ENCODE results near the gene MCTS1. TPM values are rescaled to one million over a fixed set of nuclear protein-coding genes. Genes with fewer than 3 reads are reported as not detected.

The MCTS1 gene
- total and polyA plus RNA-seq, 9 donors = 11.8 to 46.9 (median 20.6) TPM

DNA sequence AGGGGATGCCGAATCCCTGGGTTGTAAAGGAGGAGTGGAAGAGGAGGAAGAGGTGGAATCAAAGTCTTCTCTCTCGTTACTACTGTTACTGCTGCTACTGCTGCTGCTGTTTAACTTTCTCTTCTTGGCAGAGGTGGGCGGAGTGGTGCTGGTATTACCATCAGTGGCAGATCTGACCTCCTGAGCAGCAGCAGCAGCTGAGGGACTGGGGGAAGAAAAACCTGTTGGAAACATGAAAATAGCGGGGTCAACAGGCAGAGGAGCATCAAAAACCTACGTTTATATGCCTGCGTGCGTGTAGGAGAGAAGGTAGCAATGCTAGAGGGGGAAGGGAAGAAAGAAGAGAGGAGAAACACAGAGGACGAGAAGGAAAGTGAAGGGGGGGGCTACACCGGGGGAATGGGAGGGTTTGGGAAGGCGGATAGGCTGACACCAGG is 43.5 kb upstream of the MCTS1 start:
- 31 to 44% (median 36%) methylated on average over 10 of the region's 10 CpGs for WGBS, 3 donors
- Histone ChIP-seq H3K27me3 (no peaks in the 10 kb centered on the region), H3K9me3 (no peaks in the 10 kb centered on the region), H3K4me1 (ENCODE audit: insufficient read depth) (no peaks in the 10 kb centered on the region), H3K4me3 (peak overlapping the region; percentile 53), H3K36me3 (no peaks in the 10 kb centered on the region), H3K27ac (peak overlapping the region; percentile 98 to 99)
- no peak for DNase-seq
- intact Hi-C loops (cut with DNase I) = loop anchor here in 1 of 4 donors (2.0 kb wide), 1 partner anchor 68 kb away; no protein-coding TSS in a partner anchor
- TF ChIP-seq, protein P1, sequence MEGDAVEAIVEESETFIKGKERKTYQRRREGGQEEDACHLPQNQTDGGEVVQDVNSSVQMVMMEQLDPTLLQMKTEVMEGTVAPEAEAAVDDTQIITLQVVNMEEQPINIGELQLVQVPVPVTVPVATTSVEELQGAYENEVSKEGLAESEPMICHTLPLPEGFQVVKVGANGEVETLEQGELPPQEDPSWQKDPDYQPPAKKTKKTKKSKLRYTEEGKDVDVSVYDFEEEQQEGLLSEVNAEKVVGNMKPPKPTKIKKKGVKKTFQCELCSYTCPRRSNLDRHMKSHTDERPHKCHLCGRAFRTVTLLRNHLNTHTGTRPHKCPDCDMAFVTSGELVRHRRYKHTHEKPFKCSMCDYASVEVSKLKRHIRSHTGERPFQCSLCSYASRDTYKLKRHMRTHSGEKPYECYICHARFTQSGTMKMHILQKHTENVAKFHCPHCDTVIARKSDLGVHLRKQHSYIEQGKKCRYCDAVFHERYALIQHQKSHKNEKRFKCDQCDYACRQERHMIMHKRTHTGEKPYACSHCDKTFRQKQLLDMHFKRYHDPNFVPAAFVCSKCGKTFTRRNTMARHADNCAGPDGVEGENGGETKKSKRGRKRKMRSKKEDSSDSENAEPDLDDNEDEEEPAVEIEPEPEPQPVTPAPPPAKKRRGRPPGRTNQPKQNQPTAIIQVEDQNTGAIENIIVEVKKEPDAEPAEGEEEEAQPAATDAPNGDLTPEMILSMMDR (IDR thresholded peaks at IDR 0.05) = no peak
- TF ChIP-seq EP300 (IDR thresholded peaks at IDR 0.05) (no peak), POLR2A (IDR thresholded peaks at IDR 0.05) (no peak)

DNA sequence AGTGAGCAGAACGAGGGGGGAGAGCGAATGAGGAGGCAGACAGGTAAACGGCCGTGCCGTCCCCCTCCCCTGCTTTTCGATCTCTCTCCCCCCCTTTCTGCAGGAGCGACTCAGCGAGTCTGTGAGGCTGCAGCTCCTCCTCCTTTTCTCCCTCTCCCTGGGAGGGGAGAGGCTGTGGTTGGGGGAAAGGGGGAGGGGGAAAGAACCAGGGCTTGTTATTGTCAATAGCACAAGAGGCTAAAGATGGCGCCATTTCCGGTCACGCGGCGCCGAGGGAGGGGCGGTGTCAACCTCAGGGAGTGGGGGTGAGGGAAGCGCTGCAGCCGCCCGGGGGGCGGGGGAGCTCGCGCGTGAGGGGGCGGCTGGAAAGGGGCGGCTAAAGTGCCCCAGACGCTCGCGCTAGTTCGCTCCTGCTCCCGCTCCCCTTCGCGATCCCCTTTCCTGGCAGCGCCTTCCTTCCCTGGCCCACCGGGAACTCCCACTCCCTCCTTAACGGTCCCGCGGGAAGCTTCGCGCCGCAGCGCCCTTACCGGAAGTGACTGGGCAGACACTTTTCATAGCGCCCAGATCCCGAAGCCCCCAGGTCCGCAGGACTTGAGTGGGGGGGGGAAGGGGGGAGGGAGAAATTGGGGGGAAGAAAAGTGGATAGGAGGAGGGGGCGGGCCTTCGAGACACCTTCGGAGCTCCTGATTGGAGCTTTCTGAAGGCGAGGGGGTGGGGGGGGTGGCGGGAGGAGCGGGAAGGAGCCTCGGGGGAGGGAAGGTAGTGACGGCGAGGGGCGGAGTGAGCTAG is 42.9 kb upstream of the MCTS1 start, which contains the start of gene CUL4B:
CUL4B (minus strand) TSS at position 121 of the 792 bp plus-strand sequence. CDS start 324 bp downstream, outside the sequence.
- Histone ChIP-seq H3K27ac (peak within 1 kb of the TSS; percentile 98 to 99), H3K4me1 (ENCODE audit: insufficient read depth) (no peaks in the 10 kb centered on the region), H3K9me3 (no peaks in the 10 kb centered on the region), H3K36me3 (no peaks in the 10 kb centered on the region), H3K27me3 (no peaks in the 10 kb centered on the region), H3K4me3 (peak within 1 kb of the TSS; percentile 53)
- intact Hi-C loops (cut with DNase I) = loop anchor here in 1 of 4 donors (2.0 kb wide), 1 partner anchor 68 kb away; no protein-coding TSS in a partner anchor
- 32 to 42% (median 34%) methylated on average over 45 to 54 of the region's 54 CpGs for WGBS, 3 donors
- DNase-seq = peak; percentile 90 to 94 (median 91)
- TF ChIP-seq EP300 (IDR thresholded peaks at IDR 0.05) = no peak
- peak; percentile 12 for TF ChIP-seq POLR2A (IDR thresholded peaks at IDR 0.05)

DNA sequence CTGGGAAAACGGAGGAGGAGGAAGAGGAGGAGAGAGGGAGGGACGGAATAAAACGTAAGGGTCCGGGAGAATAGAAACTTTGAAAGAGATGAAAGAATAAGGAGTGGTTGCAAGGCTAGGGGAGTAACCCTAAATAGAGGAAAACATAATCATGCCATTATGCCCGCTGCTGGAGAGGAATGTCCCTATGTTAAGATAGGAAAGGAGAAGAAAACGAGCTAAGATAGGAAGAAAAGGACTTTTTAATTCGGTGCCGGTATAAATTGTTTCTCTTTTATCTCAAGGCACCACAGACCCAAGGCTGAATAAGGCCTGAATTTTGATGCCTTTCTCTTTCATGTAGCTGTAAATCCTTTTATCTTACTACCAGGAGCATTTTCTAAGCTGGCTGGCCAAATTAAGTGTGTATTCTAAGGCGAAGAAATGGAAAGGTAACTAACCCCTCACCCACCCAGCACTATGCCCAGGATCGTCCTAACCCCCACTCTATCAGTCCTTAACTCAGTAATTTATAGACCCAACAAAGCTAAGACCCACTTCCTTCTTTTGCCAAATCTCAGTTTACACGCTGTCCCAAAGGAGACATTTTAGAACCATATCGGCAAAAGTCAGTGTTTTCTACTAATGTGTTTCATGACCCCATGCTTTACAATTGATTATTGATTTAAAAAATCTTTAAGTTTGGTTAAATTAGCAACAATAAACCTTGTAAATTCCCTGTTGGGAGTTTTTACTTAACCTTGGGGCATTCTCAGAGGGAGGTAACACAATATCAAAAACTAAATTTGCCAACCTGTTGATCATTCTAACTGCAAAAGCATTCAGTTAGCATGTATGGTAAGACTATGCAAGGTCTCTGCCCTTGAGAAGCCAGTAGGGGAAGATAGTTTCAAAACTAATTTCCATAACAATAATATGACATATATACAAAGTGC is 42.0 kb upstream of the MCTS1 start:
- peak overlapping the region; percentile 53 for H3K4me3 ChIP-seq
- no peaks in the 10 kb centered on the region for H3K36me3 ChIP-seq
- no peaks in the 10 kb centered on the region for H3K9me3 ChIP-seq
- H3K4me1 ChIP-seq (ENCODE audit: insufficient read depth) = no peaks in the 10 kb centered on the region
- TF ChIP-seq, protein P1 (IDR thresholded peaks at IDR 0.05) = no peak
- peak; percentile 22 for TF ChIP-seq POLR2A (IDR thresholded peaks at IDR 0.05)
- peak overlapping the region; percentile 57 to 84 for H3K27ac ChIP-seq
- H3K27me3 ChIP-seq = no peaks in the 10 kb centered on the region
- no peak for DNase-seq
- 23 to 38% (median 28%) methylated on average over 12 of the region's 12 CpGs for WGBS, 3 donors
- intact Hi-C loops (cut with DNase I) = loop anchor here in 1 of 4 donors (2.0 kb wide), 1 partner anchor 67 kb away; no protein-coding TSS in a partner anchor

DNA sequence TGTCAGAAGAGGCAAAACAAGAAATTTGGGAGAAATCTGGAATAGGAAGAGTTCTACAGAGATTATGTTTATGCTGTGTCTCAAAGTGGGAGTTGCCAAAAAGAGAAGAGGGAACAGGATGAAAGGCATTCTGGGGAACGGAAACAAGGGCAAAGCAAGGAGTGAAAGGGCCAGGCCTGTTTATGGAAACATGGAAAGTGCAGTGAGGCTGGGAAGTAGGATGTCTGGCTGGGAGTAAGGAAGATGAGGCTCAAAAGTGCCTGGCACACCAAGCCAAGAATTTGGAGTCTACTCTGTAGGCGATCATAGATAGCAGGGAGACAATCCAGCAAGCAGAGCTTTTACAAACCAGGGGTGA is 41.4 kb upstream of the MCTS1 start:
- Histone ChIP-seq H3K27me3 (no peaks in the 10 kb centered on the region), H3K4me3 (peak overlapping the region; percentile 4), H3K9me3 (no peaks in the 10 kb centered on the region), H3K36me3 (no peaks in the 10 kb centered on the region), H3K4me1 (ENCODE audit: insufficient read depth) (no peaks in the 10 kb centered on the region), H3K27ac (peak overlapping the region in 1 of 2 donors; percentile 84)
- WGBS, 3 donors = 30 to 41% (median 31%) methylated on average over 2 of the region's 2 CpGs
- peak in 2 of 5 donors; percentile 16 to 24 for DNase-seq
- TF ChIP-seq, protein P1 (IDR thresholded peaks at IDR 0.05) = no peak
- TF ChIP-seq EP300 (IDR thresholded peaks at IDR 0.05) (no peak), POLR2A (IDR thresholded peaks at IDR 0.05) (no peak)
- intact Hi-C loops (cut with DNase I) = no loop called here
